MG63 (cell line): Measurements from ENCODE around the gene TXNL4A. TPM values are rescaled to one million over a fixed set of nuclear protein-coding genes. Genes with fewer than 3 reads are reported as not detected.
"Not testable (repeated sequence)": the region's sequence is repeated elsewhere in the genome, so short reads cannot be mapped to it uniquely, and the experiment has no call there.

ENCODE experiments used
- DNase-seq: peaks from one replicate; pipeline ENCODE4 v3.0.0-alpha.2; 2020
- H3K27me3 ChIP-seq: fragments of 250-450 bp; sonication (Bioruptor Pico); 2 replicates; pipeline ENCODE4 v1.5.1; 2020; ENCODE audit warnings: mild to moderate bottlenecking, moderate library complexity
- H3K36me3 ChIP-seq: fragments of 250-450 bp; sonication (Bioruptor Pico); 2 replicates; pipeline ENCODE4 v1.5.1; 2020; ENCODE audit warnings: mild to moderate bottlenecking, moderate library complexity
- H3K4me3 ChIP-seq: fragments of 250-450 bp; sonication (Bioruptor Pico); 2 replicates; pipeline ENCODE4 v1.5.1; 2020; ENCODE audit warnings: mild to moderate bottlenecking, moderate library complexity
- H3K9me3 ChIP-seq: fragments of 250-450 bp; sonication (Bioruptor Pico); 2 replicates; pipeline ENCODE4 v1.5.1; 2020; ENCODE audit warnings: mild to moderate bottlenecking, moderate library complexity
- total RNA-seq: library from RNA; depleted of rRNA; stranded (reverse); fragments of >200 nt; shearing (Covaris generic); gene quantifications from 2 replicates; pipeline ENCODE4 v1.2.3, GENCODE V29; 2014; ENCODE audit warnings: low replicate concordance

The TXNL4A gene
- total RNA-seq, 1 experiment from 2014 or later: 176 TPM

DNA sequence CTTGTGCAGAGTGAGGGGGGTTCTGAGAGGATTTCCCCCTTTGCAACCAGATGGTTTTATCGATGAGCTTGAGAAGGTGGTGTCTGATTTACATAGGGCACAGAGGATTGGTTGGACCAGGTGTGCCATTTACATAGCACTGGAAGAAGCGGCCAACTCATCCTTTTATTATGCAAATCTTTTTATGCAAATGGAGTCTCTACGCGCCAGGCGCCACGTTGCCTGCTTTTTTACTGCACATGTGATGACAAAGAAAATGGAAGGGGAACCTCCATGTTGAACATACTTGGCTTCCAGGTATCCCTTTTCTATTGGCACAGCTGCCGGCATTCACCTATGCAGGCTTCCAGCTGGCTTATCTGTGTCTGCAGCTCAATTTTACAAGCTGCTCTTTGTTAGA lies 18.4 kb upstream of the TXNL4A start:
- Histone ChIP-seq H3K36me3 (no peaks in the 10 kb centered on the region), H3K4me3 (no peak overlapping the region), H3K9me3 (no peaks in the 10 kb centered on the region), H3K27me3 (no peaks in the 10 kb centered on the region)
- no peak for DNase-seq

DNA sequence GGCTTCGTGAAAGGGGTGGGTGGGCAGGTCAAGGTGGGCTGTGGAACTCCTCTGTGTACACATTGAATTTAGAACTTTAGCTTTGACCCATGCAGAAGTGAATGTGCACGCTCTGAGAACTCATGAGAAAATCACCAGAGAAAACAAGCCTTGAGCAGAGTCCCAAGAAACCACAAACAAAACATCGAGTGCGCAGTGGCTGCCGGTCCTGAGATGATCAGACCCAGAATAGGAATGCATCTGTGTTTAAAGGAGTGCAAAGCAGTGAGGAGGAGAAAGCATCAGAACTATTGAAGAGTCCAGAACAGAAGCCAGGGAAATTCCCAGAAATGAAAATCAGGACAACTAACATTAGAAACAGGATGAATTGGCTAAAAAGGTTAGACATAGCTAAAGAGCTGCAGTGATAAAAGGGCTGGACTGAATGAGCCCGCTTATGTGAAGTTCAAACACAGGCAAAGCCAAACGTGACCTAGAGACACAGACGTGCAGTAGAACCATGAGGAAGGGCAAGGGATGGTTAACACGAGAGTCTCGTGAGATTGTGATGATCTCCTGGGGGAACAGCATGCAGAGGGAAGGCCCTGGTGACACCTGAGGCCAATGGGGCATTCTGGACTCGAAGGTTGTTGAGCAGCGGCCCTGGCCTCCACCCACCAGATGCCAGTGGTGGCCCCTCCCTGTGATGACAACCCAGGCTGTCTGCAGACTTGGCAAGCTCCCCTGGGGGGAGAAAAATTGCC lies 16.4 kb upstream of the TXNL4A start:
- no peaks in the 10 kb centered on the region for H3K27me3 ChIP-seq
- no peak for DNase-seq
- peaks cover 5% of the 10 kb centered on the region; the same call in 1 of the 2 replicates for H3K9me3 ChIP-seq
- H3K4me3 ChIP-seq: no peak overlapping the region
- no peaks in the 10 kb centered on the region for H3K36me3 ChIP-seq

- H3K4me3 ChIP-seq: no peak overlapping the region
- H3K36me3 ChIP-seq: no peaks in the 10 kb centered on the region
- no peaks in the 10 kb centered on the region for H3K27me3 ChIP-seq
- no peak for DNase-seq
- peaks cover 5% of the 10 kb centered on the region; the same call in 1 of the 2 replicates for H3K9me3 ChIP-seq
Observed at GRCh38 chr18:80002468-80002867, 14.1 kb upstream of the TXNL4A start.

GRCh38 chr18:80000877-80001276 lies 12.5 kb upstream of the TXNL4A start:
- Histone ChIP-seq H3K27me3 (no peaks in the 10 kb centered on the region), H3K36me3 (no peaks in the 10 kb centered on the region), H3K9me3 (peaks cover 5% of the 10 kb centered on the region; the same call in 1 of the 2 replicates), H3K4me3 (no peak overlapping the region)
- DNase-seq: no peak

GRCh38 chr18:79999701-80000100 lies 11.3 kb upstream of the TXNL4A start:
- H3K27me3 ChIP-seq, H3K9me3 ChIP-seq, DNase-seq, H3K36me3 ChIP-seq, H3K4me3 ChIP-seq: not testable (repeated sequence)

DNA sequence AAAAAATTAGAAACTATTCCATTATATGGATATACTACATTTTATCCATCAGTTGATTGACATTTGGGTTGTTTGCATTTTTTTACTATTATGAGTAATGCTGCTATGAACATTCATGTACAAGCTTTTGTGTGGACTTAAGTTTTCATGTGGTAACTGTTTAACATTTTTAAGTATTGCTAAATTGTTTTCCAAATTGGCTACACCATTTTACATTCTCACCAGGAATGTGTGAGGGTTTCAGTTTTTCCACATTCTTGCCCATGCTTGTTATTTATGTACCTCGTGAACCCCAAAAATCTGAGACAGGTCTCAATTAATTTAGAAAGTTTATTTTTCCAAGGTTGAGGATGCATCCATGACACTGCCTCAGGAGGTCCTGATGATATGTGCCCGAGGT lies 3.1 kb upstream of the TXNL4A start:
- Histone ChIP-seq H3K27me3 (no peaks in the 10 kb centered on the region), H3K9me3 (no peaks in the 10 kb centered on the region), H3K36me3 (peaks cover under 1% of the 10 kb centered on the region; the same call in 1 of the 2 replicates), H3K4me3 (no peak overlapping the region)
- DNase-seq: no peak

- Histone ChIP-seq H3K9me3 (no peaks in the 10 kb centered on the region), H3K27me3 (no peaks in the 10 kb centered on the region), H3K36me3 (peaks cover 23% of the 10 kb centered on the region), H3K4me3 (peak overlapping the region; percentile 87)
- DNase-seq: no peak
Observed at GRCh38 chr18:79989195-79989497, 783 bp upstream of the TXNL4A start.

DNA sequence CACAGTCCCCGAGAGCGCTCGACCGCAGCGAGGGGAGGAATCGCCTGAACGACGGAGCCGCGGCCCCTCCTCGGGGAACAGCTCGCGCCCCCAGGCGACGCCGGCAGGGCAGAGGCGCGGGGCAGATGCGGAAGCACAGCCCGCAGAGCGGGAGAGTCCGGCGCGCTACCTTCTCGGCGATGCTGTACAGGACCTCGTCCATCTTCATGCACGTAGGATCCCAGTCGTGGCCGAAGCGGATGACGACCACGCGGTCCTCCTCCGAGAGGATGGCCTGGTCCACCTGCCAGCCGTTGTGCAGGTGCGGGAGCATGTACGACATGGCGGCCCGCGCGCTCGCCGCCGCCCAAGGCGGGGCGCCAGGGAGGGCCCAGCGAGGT lies 302 bp downstream of the TXNL4A start:
- Histone ChIP-seq H3K4me3 (peak overlapping the region; percentile 87), H3K27me3 (no peaks in the 10 kb centered on the region), H3K9me3 (no peaks in the 10 kb centered on the region), H3K36me3 (peaks cover 27% of the 10 kb centered on the region)
- peak; percentile 53 for DNase-seq

DNA sequence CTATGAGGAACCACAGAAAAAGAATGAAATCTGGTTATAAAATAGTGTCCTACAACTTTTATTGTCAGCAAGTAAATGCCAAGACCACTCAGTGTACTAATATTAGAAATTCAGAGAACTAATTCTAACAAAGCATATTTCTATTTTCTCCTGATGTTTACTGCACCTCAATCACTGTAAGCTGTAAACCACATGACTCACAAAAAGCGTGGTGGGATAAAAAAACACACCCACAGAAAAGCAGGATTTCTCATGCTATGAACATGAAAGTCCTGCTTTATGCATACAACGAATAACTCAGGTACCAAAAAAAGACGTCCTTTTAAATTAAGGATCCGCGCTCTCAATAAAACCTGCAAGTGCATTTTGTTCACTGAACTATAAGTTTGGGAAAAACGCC lies 797 bp downstream of the TXNL4A start:
- Histone ChIP-seq H3K36me3 (peaks cover 32% of the 10 kb centered on the region), H3K9me3 (no peaks in the 10 kb centered on the region), H3K4me3 (peak overlapping the region; percentile 87), H3K27me3 (no peaks in the 10 kb centered on the region)
- no peak for DNase-seq

GRCh38 chr18:79986726-79987125 lies 1.6 kb downstream of the TXNL4A start:
- Histone ChIP-seq H3K27me3 (no peaks in the 10 kb centered on the region), H3K4me3 (peak overlapping the region; percentile 87), H3K9me3 (no peaks in the 10 kb centered on the region), H3K36me3 (peaks cover 40% of the 10 kb centered on the region)
- peak; percentile 31 for DNase-seq

DNA sequence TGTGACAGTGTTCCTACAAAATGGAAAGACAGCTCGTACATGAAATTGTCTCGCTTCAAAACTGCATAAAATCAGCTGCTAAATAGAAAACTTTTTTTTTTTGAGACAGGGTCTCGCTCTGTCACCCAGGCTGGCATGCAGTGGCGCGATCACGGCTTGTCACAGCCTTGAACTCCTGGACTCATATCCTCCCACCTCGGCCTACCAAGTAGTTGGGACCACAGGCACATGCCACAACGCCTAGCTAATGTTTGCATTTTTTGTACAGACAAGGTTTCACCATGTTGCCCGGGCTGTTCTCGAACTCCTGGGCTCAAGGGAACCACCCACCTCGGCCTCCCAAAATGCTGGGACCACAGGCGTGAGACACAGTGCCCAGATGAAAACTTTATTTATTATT lies 3.2 kb downstream of the TXNL4A start:
- no peaks in the 10 kb centered on the region for H3K9me3 ChIP-seq
- H3K36me3 ChIP-seq: peaks cover 42% of the 10 kb centered on the region
- no peak overlapping the region for H3K4me3 ChIP-seq
- no peaks in the 10 kb centered on the region for H3K27me3 ChIP-seq
- DNase-seq: no peak

GRCh38 chr18:79983793-79984192 lies 4.6 kb downstream of the TXNL4A start:
- Histone ChIP-seq H3K9me3 (no peaks in the 10 kb centered on the region), H3K27me3 (no peaks in the 10 kb centered on the region), H3K36me3 (peaks cover 54% of the 10 kb centered on the region), H3K4me3 (no peak overlapping the region)
- DNase-seq: no peak

GRCh38 chr18:79983253-79983652 lies 5.1 kb downstream of the TXNL4A start:
- Histone ChIP-seq H3K27me3 (no peaks in the 10 kb centered on the region), H3K36me3 (peaks cover 54% of the 10 kb centered on the region), H3K4me3 (no peak overlapping the region), H3K9me3 (no peaks in the 10 kb centered on the region)
- no peak for DNase-seq

DNA sequence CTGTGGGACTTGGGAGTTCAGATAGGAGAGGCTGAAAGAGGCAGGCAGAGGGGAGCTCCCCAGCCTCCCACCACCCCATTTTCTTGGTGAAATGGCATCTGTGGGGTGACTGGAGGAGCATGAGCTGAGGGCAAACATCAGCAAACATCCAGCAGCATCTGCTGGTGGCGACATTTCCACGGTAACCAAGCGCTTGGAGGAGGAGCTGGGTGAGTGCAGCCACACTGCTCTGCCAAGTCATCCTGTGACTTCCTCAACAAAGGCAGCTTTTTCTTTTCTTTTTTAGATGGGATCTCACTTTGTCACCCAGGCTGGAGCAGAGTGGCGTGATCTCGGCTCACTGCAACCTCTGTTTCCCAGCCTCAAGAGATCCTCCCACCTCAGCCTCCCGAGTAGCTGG lies 5.6 kb downstream of the TXNL4A start:
- Histone ChIP-seq H3K9me3 (no peaks in the 10 kb centered on the region), H3K27me3 (no peaks in the 10 kb centered on the region), H3K36me3 (peaks cover 54% of the 10 kb centered on the region), H3K4me3 (no peak overlapping the region)
- no peak for DNase-seq

DNA sequence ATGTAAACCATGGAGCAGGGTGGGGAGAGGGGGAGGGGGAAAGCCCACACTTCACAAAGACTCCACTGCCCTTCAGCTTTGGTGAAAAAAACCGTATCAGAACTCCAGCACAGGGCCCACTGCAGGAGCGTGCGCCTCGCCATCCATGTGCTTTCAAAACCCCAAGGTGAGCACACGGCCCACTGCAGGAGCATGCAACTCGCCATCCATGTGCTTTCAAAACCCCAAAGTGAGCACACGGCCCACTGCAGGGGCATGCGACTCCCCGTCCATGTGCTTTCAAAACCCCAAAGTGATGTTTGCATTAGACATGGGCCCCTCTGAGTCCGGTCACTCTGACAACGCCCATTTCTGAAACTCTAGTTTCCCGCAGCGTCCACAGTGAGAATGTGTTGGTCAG lies 7.8 kb downstream of the TXNL4A start:
- Histone ChIP-seq H3K36me3 (peaks cover 59% of the 10 kb centered on the region), H3K27me3 (no peaks in the 10 kb centered on the region)

GRCh38 chr18:79979843-79980242 lies 8.5 kb downstream of the TXNL4A start:
- no peak for DNase-seq
- Histone ChIP-seq H3K27me3 (no peaks in the 10 kb centered on the region), H3K9me3 (no peaks in the 10 kb centered on the region), H3K4me3 (no peak overlapping the region), H3K36me3 (peaks cover 59% of the 10 kb centered on the region)

More for the DNA sequence above, 7.8 kb downstream of the TXNL4A start:
- no peak for DNase-seq
- Histone ChIP-seq H3K4me3 (no peak overlapping the region), H3K9me3 (no peaks in the 10 kb centered on the region)

DNA sequence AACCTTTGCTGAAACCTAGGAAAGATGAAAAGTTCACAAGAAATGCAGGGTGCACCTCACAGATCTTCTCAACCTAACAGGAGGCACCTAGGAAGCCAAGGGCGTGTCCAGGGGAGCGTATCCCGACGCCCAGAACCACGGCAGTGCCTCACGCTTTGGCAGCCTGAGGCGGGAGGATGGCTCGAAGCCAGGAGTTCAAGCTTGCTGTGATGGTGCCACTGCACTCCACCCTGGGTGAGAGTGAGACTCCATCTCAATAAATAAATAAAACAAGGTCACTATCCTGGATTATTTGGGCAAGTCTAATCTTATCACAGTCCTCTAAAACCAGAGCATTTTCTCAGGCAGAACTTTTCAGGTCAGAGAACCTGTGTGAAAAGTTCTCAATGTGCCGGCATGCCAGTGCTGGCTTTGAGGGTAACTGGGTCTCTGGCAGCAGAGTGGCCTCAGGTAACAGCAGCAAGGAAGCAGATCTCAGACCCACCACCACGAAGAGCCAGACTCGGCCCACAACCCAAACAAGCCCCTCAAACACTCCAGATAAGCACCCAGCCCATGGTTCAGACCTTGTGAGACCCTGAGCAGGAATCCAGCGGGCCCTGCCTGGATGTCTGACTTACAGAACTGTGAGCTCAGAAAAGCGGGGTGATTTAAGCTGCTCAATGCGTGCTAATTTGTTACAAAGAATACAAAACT lies 12.2 kb downstream of the TXNL4A start:
- H3K36me3 ChIP-seq: peaks cover 68% of the 10 kb centered on the region
- no peak overlapping the region for H3K4me3 ChIP-seq
- DNase-seq: no peak
- no peaks in the 10 kb centered on the region for H3K9me3 ChIP-seq
- no peaks in the 10 kb centered on the region for H3K27me3 ChIP-seq

- DNase-seq: no peak
- Histone ChIP-seq H3K4me3 (no peak overlapping the region), H3K27me3 (no peaks in the 10 kb centered on the region), H3K9me3 (no peaks in the 10 kb centered on the region), H3K36me3 (peaks cover 77% of the 10 kb centered on the region)
Observed at GRCh38 chr18:79975043-79975442, 13.3 kb downstream of the TXNL4A start.
